Nephron (organoid): ENCODE measurements around the gene SLAMF7.
A peak's percentile ranks its signal among the peaks of the same experiment; 100 is the strongest.

Experiments used
- H3K27ac Mint-ChIP-seq, 3 experiments: 2 replicates each; pipeline ENCODE4 v1.8.0; 2020; ENCODE audit warnings: mixed read lengths in 3 of 3, mild to moderate bottlenecking in 2 of 3, moderate library complexity in 1 of 3
- H3K27me3 Mint-ChIP-seq: 2 replicates; pipeline ENCODE4 v1.8.0; 2021; ENCODE audit warnings: low read depth, mild to moderate bottlenecking, moderate library complexity, mixed read lengths
- H3K36me3 Mint-ChIP-seq: 2 replicates; pipeline ENCODE4 v1.8.0; 2020; ENCODE audit warnings: low read depth, mixed read lengths
- H3K4me1 Mint-ChIP-seq: 2 replicates; pipeline ENCODE4 v1.8.0; 2020; ENCODE audit warnings: mixed read lengths
- H3K4me3 Mint-ChIP-seq, 3 experiments: 2 replicates each; pipeline ENCODE4 v1.8.0; 2020; ENCODE audit warnings: mild to moderate bottlenecking in 3 of 3, mixed read lengths in 3 of 3, moderate library complexity in 2 of 3
- H3K9me3 Mint-ChIP-seq: 2 replicates; pipeline ENCODE4 v1.8.0; 2020; ENCODE audit warnings: mixed read lengths
- TF ChIP-seq, protein P1 (sequence below), 3 experiments: fragments of 200-600 bp; sonication (generic); IDR thresholded peaks; one replicate each; pipeline ENCODE4 v1.5.0; 2021; ENCODE audit warnings: antibody characterized with exemption in 3 of 3; ENCODE audit not compliant: unreplicated experiment in 3 of 3

The SLAMF7 gene

DNA sequence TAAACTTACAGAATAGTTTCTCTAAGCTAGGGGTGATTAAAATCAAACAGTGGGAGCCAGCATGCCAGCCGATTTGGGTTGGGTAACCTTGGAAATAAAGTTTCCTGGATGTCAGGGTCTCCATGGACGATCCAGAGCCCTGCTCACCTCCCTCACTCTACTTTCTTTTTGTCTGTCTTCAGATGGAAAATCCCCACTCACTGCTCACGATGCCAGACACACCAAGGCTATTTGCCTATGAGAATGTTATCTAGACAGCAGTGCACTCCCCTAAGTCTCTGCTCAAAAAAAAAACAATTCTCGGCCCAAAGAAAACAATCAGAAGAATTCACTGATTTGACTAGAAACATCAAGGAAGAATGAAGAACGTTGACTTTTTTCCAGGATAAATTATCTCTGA is 13.9 kb downstream of the SLAMF7 start:
- Mint-ChIP-seq H3K27me3 (peaks cover 9% of the 10 kb centered on the region), H3K4me1 (peaks cover 10% of the 10 kb centered on the region), H3K36me3 (no peaks in the 10 kb centered on the region), H3K4me3 (no peak overlapping the region), H3K9me3 (no peaks in the 10 kb centered on the region), H3K27ac (peak overlapping the region; percentile 24 to 83 (median 64))
- TF ChIP-seq, protein P1, sequence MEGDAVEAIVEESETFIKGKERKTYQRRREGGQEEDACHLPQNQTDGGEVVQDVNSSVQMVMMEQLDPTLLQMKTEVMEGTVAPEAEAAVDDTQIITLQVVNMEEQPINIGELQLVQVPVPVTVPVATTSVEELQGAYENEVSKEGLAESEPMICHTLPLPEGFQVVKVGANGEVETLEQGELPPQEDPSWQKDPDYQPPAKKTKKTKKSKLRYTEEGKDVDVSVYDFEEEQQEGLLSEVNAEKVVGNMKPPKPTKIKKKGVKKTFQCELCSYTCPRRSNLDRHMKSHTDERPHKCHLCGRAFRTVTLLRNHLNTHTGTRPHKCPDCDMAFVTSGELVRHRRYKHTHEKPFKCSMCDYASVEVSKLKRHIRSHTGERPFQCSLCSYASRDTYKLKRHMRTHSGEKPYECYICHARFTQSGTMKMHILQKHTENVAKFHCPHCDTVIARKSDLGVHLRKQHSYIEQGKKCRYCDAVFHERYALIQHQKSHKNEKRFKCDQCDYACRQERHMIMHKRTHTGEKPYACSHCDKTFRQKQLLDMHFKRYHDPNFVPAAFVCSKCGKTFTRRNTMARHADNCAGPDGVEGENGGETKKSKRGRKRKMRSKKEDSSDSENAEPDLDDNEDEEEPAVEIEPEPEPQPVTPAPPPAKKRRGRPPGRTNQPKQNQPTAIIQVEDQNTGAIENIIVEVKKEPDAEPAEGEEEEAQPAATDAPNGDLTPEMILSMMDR (IDR thresholded peaks at IDR 0.05; ENCODE audit: unreplicated experiment in 3 of 3) = no peak

DNA sequence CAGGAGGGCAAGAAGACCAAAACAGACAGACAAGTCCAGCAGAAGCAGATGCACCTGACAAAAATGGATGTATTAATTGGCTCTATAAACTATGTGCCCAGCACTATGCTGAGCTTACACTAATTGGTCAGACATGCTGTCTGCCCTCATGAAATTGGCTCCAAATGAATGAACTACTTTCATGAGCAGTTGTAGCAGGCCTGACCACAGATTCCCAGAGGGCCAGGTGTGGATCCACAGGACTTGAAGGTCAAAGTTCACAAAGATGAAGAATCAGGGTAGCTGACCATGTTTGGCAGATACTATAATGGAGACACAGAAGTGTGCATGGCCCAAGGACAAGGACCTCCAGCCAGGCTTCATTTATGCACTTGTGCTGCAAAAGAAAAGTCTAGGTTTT is 14.5 kb downstream of the SLAMF7 start:
- peaks cover 10% of the 10 kb centered on the region for H3K4me1 Mint-ChIP-seq
- H3K27me3 Mint-ChIP-seq = peaks cover 8% of the 10 kb centered on the region
- H3K4me3 Mint-ChIP-seq = no peak overlapping the region
- H3K27ac Mint-ChIP-seq = no peak overlapping the region
- TF ChIP-seq, protein P1 (IDR thresholded peaks at IDR 0.05; ENCODE audit: unreplicated experiment in 3 of 3) = no peak
- no peaks in the 10 kb centered on the region for H3K36me3 Mint-ChIP-seq
- no peaks in the 10 kb centered on the region for H3K9me3 Mint-ChIP-seq

- Mint-ChIP-seq H3K4me3 (no peak overlapping the region), H3K27me3 (peaks cover 5% of the 10 kb centered on the region)
Observed at GRCh38 chr1:160755461-160755860, 16.4 kb downstream of the SLAMF7 start.

DNA sequence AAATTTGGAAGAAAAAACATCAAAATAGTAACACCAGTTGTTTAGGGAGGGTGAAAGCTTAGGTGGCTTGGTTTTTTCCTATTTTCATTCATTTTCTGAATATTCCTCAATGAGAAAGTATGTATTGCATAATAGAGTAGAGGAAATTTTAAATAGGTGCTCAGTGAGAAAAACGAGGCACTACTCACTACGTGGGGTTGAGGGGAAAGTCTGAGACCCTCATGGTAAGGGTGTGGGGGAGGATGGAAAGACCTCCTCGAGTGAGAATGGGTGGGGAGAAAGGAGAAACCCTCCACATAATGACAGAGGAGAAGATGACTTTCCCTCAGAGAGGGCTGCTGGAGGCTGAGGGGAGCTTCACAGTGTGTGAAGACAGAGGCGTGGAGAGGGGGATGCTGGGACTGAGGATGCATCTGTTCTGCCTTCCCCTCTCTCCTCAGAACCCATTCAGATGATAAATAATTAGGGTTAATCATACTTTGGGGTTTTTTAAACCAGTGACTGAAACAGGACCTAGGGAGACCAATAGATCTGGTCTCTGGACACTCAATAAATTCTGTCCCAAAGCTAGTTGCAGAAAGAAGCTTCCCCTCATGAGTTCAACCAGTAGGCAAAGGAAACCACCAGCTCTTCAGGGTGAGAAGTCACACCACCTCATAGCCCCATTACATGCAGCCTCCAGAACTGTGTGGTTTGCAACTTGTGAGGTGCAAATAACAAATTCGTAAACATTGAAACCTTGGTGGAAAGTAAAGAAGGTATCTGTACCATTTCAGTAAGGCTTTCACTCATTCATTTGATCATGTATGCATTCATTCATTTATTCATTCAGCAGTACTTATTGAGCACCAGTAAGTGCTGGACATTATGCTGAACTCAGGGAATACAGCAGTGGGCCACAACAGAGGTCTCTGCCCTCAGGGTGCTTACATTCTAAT is 17.1 kb downstream of the SLAMF7 start:
- Mint-ChIP-seq H3K36me3 (no peaks in the 10 kb centered on the region), H3K27me3 (no peaks in the 10 kb centered on the region), H3K27ac (no peak overlapping the region), H3K9me3 (no peaks in the 10 kb centered on the region), H3K4me1 (peaks cover 10% of the 10 kb centered on the region), H3K4me3 (no peak overlapping the region)
- TF ChIP-seq, protein P1 (IDR thresholded peaks at IDR 0.05; ENCODE audit: unreplicated experiment in 3 of 3) = no peak

More at GRCh38 chr1:160755461-160755860, 16.4 kb downstream of the SLAMF7 start:
- TF ChIP-seq, protein P1 (IDR thresholded peaks at IDR 0.05; ENCODE audit: unreplicated experiment in 3 of 3) = no peak
- no peaks in the 10 kb centered on the region for H3K36me3 Mint-ChIP-seq
- H3K27ac Mint-ChIP-seq = no peak overlapping the region
- H3K4me1 Mint-ChIP-seq = peaks cover 10% of the 10 kb centered on the region
- no peaks in the 10 kb centered on the region for H3K9me3 Mint-ChIP-seq

GRCh38 chr1:160756849-160757201 is 17.8 kb downstream of the SLAMF7 start:
- Mint-ChIP-seq H3K9me3 (no peaks in the 10 kb centered on the region), H3K36me3 (no peaks in the 10 kb centered on the region), H3K27ac (no peak overlapping the region), H3K4me1 (peaks cover 10% of the 10 kb centered on the region), H3K4me3 (no peak overlapping the region), H3K27me3 (no peaks in the 10 kb centered on the region)
- TF ChIP-seq, protein P1 (IDR thresholded peaks at IDR 0.05; ENCODE audit: unreplicated experiment in 3 of 3) = no peak

GRCh38 chr1:160758521-160758920 is 19.5 kb downstream of the SLAMF7 start:
- Mint-ChIP-seq H3K4me3 (no peak overlapping the region), H3K36me3 (no peaks in the 10 kb centered on the region), H3K4me1 (no peaks in the 10 kb centered on the region), H3K27ac (no peak overlapping the region), H3K27me3 (no peaks in the 10 kb centered on the region), H3K9me3 (no peaks in the 10 kb centered on the region)
- TF ChIP-seq, protein P1 (IDR thresholded peaks at IDR 0.05; ENCODE audit: unreplicated experiment in 3 of 3) = no peak
